NCI-H2171 (cell line): Measurements from ENCODE around the gene DHRS9.

ENCODE experiments used
- DNase-seq: peaks from one replicate; lab custom pipeline; 2025; lab: John Stamatoyannopoulos, UW

Gene DHRS9

DNA sequence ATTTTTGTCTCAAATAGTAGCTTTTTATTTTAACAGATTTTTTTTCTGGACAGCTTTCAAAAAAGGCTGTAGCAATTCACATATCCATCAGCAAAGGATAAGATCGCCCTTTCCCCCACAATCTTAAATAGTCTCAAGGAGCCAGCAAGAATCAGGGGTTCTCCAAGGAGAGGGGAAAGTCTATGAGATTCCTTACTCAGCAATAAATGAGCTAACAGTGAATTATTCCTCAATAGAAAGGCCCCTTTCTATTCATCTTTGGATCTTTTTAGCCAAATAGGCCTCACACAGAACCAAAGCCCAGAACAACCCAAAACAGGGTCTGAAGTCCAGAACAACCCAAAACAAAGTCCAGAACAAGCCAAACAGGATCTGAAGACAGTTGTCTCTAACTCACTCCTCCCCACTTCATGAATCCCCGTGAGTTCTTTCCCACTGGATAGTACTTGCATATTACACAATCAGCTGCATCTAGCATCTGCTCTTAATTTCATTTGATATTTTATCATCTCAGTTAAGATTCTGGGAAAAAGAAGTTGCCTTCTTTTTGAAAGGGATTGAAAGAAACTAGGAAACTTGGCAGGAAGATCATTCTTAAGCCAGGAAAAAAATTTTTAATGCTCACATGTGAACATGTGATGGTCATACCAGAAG is 3.4 kb upstream of the DHRS9 start:
- no peak for DNase-seq

DNA sequence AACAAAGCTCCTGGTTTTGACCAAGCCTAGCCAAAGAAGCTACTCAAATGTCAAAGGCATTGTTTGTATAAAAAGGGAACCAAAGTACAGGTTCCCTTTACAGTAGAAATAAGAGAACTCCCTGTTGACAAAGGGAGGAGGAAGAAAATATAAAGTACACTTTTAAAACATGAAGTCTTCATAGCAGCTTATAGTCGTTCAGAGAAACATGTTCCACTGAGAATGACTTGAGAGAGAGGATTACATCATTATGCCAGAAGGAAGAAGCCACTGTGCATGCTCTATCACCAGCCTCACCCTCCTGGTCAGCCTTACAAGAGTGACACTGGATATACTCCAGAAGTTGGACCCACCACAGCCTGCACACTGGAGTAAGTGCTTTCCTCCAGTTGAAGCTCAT is 2.5 kb upstream of the DHRS9 start:
- DNase-seq: no peak

DNA sequence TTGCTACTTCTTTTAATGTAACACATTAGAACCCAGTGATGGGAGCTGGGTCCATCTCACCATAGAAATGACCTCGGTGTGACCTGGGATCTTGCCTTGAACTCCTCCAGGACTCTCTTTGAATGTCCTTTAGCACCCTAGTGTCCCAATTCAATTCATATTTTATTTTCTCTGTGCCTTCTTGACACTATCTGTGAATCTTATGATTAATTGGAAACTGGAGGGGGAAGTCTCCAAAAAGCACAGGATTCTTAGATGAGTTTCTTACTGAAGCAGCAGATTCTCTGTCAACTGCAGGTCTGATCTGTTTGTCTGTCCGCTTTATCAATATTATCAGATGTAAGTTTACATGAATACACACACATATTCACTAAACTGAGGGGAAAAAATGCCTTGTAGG is 470 bp downstream of the DHRS9 start:
- DNase-seq: no peak

DNA sequence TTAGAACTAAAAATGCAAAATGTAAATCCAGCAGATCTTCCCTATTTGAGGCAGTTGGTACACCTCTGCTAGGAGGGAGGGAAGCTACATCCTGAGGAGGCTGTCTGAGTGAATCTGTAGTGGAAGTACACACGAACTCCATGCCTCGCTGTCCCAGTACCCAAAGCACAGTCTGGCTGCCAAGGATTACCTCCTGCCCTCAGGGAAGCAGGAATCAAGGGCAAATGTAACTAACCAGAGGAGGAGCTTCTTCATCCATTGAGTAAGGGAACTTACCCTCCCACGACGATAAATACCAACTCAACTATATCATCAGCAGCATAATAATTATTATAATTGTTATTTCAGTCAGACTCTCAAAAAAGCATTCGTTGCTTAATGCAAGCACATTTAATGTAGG is 2.1 kb downstream of the DHRS9 start:
- no peak for DNase-seq

DNA sequence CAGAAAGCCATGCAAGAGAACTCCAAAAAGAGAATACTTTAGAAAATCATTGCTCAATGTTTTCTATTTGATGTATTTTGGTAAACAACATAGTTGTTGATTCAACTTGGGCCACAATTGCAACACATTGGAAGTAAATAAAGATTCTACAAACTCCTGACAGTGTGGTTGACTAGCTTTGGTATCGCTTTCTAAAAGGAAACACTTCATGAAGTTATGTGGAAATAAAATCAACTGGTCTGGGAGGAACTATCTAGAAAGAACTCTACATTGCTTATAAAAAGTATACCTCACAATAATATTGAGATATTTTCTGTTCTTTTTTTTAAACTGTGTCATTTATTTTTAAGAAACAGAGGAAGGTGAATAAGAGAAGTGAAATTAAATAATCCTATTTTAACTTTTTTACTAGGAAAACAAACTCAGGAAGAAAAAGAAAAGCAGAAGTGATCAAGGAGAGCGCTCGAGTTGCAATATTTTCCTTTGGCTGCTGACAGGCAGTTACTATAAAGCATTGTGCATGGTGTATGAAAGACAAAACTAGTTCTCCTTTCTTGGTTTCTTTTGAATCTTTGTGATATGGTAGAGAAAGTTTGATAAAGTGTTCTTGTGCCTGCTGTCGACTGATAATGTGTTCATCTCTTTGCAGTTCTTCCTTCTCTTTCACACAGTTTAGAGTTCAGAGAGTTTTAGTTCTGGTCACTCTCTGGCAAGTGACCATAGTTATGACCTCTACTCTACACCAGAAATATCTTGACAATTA is 3.0 kb downstream of the DHRS9 start:
- no peak for DNase-seq

DNA sequence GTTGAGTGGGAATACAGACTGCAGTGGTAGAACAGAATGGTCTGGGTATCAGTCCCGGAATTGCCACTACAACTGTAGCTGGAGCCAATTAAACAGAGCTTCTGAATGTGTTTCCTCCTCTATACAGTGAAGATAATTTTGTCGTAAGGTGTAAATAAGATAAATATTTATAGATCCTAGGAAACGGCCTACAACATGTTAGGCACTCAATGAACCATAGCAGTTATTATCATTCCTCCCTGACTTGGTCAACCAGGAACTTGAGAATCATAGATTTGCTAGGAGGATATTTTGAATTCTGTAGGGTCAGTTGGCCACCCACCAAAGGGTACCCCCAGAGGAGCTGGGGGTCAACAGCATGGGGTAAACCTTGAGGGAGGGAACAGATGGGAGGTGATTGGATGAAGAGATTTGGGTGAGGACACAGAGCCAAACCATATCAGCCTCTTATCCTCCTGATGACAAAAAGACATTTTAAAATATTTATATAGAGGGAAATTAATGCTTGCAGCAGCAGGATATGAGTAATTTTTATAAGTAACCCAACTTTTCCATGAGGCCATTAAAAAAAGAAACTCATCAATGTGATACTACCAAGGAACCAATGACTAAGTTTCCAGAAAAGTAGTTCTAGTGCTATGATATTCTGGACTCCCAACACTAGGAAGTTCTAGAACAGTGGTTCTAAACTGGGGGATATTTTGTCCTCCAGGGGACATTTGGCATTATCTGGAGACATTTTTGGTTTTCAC is 4.0 kb downstream of the DHRS9 start:
- no peak for DNase-seq

DNA sequence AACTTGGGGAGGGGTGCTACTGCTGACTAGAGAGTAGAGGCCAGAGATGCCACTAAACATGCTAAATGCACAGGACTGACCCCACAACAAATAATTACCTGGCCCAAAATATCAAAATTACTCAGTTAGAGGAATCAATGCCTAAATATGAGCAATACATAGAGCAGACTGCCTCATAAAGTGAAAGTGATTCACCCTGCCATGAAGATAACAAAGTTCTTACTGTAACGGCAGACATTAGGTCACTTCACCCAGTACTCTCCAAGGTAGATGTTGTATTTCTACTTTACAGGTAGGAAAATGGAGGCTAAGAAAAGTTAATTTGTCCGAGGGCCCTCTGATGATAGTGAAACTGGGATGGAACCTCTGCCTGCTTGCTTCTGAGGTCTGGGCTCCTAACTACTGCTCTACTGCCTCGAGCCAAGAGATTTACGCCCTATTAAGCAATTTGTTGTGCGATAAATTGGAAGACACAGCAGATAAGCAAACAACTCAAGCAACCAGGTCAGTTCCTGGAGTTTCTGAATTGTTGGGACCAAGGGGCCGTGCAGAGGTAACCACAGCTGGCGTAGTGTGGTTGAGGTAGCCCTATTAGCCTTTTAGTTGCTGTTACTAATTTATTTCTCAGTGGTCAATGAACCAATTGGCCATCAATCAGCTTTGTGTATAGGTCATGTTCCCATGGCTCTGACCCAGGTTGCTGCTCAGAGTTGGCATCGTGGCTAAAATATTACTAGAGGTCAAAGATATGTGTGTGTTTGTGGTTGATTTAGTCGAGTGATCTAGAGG is 4.8 kb downstream of the DHRS9 start:
- no peak for DNase-seq

DNA sequence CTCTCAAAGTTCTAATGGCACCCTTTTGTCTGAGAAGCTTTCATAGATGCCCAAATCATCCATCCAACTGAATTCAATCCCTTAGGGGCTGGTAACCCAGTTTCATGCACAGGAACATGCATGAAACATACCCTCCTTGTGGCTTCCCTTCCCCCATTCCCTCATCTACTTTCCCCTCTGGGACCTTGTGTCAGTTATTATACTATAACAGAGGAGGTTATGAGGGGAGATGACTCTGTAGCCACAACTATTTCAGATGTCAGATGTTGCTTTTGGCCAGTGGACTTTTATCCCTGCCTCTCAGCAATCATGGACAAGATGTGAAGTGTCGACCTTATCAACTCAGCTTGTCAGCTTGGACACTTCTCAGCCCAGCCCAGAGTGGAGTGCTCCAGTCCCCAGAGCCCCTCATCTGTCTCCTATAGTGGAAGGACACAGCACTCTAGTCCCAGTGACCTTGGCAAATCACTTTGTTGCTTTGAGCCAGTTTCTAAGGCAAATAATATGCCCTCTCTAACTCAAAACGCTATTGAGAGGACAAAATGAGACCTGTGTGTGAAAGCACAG is 8.4 kb downstream of the DHRS9 start:
- DNase-seq: no peak

DNA sequence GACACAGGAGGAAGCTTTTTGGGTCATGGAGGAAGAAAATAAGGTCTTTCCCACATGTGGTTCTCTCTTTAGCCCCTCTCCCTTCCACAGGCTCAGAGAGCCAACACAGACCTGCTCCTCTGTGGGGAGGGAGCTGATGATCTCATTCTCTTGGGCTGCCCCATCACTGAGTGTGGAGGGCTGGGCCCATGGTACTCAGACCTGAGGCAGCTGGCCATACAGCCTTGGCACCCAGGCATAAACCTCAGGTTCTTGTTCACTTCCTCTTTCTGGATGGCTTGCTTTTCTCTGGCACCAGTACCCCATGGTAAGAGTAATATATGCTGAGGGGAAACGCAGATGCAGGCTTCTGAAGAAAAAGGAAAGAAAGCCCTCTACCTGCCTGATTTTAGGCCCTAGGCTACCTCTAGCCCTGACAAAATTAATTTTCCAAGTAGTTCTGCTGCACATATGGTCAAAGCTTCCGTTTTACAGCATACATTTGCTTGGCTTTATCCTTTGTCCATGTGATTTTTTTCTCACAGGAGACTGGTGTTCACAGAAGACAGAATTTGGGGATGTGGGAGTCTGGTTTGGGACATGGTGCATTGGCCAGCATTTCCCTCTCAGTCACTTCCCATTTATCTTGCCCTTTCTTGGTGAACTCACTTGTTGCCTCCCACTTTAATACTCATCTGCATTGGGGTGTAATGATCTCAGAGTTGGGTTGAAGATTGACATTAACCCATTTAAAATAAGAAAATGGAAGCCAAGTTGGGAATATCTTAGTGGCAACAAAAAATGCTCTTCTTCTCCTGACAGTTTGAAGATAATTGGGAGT is 11.1 kb downstream of the DHRS9 start:
- no peak for DNase-seq

DNA sequence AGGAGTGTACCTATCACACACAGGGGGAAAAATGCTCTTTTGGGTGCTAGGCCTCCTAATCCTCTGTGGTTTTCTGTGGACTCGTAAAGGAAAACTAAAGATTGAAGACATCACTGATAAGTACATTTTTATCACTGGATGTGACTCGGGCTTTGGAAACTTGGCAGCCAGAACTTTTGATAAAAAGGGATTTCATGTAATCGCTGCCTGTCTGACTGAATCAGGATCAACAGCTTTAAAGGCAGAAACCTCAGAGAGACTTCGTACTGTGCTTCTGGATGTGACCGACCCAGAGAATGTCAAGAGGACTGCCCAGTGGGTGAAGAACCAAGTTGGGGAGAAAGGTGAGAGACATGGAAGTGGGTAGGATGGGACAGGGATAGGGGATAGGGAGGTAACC is 12.2 kb downstream of the DHRS9 start:
- DNase-seq: no peak

DNA sequence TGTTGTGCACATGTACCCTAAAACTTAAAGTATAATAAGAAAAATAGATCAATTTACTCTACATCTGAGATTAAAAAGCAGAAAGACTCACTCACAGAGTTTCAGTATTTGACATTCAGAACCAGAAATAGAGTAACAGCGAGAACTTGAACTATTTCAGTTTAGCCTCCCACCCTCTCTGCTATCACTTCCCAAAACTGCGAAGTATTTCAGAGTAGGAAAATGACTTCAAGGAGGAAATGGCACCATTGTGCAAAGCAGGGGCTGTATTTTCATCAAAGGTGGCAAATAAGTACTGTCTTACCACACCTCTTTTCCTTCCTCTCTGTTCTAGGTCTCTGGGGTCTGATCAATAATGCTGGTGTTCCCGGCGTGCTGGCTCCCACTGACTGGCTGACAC is 13.6 kb downstream of the DHRS9 start:
- no peak for DNase-seq

DNA sequence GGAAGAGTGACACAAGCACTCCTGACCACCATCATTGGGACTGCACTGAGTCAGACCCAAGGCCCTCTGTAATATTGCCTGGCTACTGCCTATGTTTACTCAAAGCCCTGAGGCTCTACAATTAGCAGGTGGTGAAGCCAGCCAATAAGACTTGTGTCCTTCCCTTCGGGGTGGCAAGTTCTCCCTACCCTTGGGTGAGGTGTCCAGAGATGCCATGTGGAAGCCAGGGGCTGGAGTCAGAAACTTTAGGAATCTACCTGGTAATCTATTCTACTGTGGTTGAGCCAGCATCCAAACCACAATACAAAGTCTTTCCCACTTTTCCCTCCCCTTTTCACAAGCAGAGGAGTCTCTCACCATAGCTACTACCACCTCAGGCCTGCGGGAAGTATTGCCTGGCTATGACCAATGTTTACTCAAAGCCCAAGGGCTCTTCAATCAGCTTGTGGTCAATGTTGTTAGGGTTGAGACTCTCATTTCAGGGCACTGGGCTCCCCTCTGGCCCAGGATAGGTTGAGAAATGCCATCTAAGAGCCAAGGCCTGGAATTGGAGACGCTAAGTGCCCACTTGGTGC is 17.6 kb downstream of the DHRS9 start:
- no peak for DNase-seq

DNA sequence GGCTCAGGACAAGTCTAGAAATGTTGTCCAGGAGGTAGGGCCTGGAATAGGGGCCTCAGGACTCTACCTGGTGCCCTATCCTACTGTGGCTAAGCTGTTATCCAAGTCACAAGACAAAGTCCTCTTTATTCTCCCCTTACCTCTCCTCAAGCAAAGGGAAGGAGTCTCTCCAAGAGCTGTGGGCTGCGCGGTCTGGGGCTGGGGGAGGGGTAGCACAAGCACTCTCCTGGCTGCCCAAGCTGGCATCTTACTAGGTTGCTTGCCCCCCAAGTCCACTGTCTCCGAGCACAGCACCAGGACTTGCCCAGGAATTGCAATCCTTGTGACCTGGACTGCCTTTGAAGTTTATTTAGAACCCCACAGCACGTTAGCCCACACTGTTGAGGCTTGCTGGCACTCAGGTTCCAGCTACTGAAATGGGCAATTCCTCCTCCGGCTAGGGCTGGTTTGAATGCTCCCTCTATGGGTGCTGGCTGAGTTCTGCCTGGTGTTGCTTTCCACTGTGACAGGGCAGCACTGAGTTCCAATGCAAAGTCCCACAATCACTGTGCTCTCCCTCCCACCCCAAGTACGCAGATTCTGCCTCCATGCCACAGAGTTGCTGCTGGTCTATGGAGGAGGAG is 18.5 kb downstream of the DHRS9 start:
- DNase-seq: no peak

DNA sequence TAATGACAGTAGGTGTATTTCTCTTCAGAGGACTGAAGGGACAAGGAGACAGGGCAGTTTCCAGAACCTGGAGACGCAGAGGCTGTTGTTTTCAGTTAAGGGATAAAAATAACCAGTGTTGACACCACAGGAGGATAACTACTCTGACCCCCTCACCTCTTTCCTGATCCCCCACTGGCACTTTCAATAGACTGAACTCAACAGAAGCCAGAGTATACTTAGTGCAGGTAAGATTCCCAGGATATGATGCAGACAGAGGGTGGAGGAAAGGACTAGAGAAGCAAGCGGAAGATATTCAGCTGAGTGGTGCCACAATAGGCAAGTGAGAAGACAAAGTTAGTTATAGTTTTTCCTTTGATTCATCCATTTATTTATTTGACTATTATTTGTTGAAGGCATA is 19.8 kb downstream of the DHRS9 start:
- no peak for DNase-seq

DNA sequence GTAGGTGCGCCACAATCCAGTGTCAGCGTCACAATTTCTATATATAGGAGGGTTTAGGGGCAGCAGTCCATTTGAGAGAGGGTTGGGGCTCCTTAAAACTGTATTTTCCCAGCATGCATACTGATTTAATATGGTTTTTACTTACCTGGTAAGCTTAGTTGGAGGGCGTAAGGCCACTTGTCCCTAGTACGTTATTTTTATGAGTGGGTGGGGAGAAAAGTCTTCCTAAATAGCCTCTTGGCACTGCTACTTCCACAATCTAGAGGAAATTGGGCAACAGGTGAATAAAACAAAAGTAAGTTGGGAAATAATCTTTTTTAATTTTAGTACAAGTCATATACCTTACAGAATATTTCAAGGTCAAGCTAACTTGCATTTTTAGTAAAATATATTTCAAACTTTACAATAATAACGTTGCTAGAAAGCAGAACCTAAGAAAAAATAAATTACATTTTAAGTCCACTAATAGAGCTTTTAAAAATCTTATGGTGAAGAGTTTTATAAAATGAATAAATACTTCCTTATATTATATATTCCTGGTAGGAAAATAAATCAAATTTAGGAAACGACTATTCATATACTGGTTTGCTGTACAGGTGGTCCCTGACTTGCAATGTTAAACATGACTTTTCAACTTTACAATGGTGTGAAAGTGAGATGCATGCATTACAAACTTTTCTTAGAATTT is 20.9 kb downstream of the DHRS9 start:
- no peak for DNase-seq

DNA sequence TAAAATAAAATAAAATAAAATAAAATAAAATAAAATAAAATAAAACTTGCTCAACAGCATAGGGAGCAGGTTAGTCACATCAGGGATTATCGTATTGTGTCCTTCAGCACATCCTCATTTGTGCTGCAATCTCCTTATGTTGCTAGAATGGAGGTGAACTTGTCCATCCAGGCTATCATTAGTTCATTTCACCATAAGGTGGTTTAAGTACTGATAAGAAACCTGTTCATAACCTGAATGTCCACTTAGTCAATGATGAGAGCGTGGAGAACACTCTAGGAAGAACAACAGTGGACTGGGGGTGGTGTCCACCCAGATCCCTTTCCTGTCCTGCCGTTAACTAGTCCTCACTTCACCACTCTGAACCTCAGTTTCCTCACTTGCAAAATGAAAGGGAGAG is 21.9 kb downstream of the DHRS9 start:
- no peak for DNase-seq

DNA sequence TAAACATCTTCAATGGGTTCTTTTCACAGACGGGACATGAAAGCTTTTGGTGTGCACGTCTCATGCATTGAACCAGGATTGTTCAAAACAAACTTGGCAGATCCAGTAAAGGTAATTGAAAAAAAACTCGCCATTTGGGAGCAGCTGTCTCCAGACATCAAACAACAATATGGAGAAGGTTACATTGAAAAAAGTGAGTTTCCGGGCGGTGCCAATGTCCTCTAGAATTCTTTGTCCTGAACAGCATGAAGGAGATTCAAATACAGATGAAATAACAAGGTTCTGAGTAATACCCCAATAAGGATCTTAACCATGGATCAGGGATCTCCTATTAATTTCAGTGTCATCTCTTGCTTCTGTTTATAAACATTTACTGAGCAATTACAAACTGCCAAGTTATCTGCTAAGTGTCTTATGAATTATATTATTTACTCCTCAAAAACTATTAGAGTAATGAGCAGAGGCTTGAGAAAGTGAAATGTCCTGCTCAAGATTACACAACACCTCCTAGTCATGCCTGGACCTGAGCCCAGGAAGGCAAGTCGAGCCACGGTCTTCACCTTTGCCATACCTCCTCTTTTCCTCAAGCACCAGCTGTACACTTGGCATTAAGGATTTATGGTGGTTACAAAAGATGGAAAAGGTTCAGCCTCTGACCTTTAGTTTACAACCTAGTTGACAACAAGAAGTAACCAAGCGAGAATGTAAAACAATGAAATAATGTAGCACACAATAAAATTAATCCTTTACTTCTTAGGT is 22.6 kb downstream of the DHRS9 start:
- DNase-seq: no peak

DNA sequence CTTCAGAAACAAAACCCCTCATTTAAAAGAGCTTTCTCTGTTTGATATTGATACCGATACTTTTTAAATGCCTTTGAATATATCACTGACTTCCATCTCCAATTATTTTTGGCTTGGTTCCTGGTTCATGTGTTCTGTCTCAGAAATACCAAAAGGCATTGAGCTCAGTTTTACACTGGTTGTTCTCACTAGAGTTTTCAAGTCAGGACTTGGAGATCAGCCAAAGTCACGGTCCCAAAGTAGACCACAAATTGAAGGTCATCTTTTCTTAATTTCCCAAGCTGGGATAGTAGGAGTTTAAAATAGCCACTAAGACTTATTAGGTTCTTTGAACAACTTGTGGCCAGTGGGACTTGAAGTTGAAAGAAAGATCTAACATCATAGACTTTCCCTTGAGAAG is 24.2 kb downstream of the DHRS9 start:
- no peak for DNase-seq

DNA sequence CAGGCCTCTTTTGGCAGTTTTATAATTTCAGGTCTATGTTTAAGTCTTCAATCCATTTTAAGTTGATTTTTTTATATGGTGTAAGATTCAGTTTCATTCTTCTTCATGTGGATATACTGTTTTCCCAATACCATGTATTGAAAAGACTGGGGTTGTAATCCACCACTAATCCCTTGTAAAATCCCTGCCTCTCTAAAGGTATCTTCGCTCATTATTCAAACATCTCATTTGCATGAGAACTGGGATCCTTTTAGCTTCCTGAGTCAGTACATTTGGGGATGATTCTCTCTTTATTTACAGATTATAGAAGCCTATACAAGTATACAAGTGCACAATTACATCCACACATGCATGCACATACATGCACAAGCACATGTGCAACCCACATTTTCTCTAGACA is 25.3 kb downstream of the DHRS9 start:
- DNase-seq: no peak
